CD4-positive, alpha-beta T cell treated with Interleukin-12 subunit alpha and Interleukin-12 subunit beta, for 1 hour (primary cell): ENCODE results near the gene SLC22A23.

Experiments used
- DNase-seq: peaks from one replicate; pipeline ENCODE4 v3.0.0-alpha.2; 2020

The SLC22A23 gene

DNA sequence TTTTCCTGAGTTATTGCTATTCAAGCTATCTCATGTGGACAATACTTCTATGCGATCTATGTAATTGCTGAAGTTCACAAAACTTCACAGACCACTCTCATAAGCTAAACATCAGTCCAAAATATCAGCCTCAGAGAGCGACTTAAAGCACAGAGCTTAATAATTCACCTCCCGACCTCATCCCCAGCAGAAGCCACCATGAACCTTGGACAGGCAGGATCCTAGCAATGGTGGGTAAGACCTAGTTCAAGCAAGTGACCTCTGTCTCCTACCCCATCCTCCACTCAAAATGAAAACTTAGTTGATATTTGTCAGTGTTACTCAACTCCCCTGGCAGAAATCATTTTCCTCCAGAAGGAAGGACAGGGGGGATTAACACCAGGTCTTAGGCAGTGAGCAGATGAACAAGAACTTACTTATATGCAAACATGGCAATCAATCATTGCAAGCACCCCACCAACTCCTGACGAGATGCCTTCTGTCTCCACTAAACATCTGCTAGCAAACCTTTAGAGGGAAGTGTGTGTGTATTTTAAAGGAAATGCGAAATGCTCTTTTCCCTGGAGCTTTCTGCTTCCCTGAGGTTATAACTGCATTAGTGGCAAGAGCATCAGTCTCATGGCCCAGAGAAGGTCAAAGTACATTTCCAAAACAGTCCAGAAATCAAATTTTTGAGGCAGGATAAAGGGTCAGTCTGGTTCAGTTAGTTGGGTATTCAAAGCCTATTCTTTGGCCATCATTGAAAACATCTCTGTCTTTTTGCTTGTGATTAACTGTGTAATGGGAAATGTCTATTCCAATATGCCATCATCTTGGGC is 90.0 kb downstream of the SLC22A23 start:
- DNase-seq: no peak

DNA sequence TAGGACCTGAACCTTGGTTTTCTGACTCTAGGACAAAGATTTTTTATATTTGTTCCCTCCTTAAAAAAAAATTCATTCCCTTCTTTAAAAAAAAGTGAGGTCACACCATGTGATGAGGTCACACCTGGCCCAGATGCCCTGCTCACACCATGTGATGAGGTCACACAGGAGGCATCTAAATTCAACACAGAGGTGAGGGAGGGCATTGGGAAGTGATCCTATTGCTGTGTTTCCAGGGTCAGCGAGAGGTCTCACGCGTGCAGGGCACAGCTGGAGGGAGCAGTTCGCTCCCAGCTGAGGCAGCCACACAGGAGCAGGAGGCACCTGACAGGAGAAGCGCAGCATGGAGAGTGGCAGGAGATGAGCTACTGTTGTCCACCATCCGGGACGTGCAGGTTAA is 92.5 kb downstream of the SLC22A23 start:
- DNase-seq: no peak

DNA sequence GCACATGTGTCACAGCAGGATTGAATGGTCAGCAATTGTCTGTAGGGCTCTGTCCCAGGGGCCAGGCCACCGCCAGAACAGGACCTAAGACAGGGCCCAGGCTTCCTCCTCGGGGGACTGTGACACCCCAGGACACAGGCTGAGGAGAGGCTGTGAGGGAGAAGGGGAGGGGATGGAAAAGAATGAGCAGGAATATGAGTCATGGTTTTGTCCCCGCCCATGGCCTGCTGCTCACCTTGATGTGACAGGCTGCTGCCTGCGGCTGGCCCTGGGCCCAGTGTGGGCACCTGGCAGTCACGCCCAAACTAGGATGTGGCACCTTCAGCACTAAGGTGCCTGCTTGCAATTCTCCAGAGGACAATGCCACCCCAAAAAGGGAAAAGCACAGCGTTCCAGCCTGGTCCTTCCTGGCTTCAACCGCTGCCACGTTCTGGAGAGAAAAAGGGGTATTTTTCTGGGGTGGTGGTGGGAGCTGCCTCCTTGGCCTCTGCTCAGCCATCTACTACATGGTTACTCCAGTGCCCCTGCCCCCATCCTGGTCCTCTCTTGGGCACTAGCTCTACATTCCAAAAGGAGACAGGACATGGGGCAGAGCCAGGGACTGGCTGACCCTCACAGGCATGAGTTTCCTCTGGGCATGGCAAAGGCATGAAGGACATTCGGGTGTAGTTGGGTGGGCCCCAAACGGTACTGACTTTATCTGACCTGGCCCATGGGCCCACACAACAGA is 93.4 kb downstream of the SLC22A23 start:
- DNase-seq: no peak

DNA sequence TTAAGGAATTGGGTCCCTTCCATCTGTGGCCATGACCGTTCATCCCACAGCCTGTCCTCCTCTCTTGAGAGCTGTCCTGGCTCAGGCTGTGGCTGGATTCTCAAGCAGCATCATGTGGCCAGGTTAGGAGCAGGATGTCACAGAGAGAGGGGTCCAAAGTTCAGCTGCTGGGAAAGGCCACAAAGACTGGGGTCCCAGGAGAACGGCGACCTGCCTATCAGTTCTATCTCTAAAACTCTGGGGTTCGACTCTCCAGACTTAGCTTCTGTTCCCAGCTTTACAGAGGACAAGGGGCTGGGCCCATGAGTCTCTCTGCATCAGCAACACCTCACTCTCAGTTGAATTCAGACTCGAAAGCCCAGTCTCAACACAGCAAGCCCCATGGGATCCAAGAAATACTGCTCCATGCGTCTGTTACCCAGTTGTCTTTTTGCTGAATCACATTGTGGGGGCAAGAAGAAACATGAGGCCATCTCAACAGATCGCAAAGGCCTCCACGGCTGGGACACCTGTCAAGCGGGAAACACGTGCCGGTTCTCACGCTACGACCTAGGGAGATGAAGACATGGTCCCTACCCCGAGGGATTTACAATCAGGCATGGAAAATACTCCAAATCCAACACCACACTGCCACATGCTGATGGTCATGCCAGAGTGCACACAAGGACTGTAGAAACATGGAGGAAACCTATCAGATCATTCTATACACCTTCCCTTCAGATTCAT is 95.4 kb downstream of the SLC22A23 start:
- DNase-seq: no peak

DNA sequence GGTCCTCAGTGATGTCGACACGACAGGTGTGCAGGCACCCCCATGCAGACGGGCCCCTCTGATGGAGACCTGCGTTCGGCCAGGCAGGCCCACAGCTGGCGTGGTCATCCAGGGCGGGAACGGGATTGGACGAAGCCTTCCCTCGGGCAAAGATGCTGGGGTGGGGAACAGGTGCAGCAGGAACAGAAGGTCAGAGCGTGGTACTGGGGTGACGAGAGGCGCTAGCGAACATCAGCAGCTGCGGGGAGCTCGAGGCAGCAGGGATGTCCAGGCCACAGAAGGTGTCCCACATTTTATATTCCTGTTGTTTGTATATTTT is 96.2 kb downstream of the SLC22A23 start:
- no peak for DNase-seq

DNA sequence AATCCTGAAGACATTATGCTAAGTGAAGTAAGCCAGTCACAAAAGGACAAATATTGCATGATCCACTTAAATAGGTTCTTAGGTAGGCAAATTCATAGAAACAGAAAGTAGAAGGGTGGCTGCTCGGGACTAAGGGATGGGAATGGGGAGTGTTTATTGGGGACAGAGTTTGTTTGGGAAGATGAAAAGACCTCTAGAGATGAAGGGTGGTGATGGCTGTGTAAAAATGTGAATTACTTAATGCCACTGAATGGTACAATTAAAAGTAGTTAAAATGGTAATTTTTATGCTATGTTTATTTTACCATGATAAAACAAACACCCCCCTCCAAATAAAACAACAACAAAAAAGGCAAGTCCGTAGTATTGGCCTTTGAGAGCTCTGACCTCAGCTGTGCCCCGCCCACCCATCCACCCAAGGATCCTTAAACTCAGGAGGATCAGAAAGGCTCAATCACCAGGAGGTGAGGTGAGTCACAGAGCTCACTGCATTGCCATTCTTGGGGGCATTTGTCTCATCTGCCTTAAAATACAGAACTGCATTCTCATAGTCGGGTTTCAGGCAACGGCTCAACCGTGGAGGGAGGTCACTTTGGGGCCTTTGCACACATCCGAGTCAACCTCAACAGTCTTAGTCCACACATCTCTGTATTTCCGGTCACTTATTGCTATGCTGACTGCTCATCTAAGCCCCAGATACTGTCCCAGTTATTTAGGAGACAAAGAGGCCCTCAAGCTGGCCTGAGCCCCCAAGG is 96.7 kb downstream of the SLC22A23 start:
- DNase-seq: no peak

DNA sequence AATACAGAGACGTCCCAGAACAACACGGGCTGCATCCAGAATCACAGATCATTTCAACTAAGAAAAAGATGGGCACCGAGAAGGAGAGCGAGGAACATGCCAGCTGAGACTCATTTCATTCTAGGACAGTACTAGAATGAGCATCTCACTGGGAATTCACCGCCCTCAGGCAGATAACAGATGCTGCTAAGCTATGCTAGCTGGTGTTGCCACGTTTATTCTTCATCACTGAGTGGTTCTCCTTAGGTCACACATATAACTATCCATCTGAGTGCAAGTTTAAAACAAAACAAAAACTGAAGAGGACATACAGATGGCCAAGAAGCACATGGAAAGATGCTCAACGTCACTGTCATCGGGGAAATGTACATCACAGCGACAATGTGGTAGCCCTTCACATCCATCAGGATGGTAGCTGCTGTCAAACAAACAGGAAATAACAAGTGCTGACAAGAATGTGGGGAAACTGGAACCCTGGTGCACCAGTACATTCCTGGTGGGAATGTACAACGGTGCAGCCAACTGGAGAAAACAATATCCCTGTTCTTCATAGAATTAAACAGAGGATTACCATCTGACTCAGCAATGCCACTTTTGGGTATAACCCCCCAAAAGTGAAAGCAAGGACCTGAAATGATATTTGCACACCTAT is 97.6 kb downstream of the SLC22A23 start:
- no peak for DNase-seq

DNA sequence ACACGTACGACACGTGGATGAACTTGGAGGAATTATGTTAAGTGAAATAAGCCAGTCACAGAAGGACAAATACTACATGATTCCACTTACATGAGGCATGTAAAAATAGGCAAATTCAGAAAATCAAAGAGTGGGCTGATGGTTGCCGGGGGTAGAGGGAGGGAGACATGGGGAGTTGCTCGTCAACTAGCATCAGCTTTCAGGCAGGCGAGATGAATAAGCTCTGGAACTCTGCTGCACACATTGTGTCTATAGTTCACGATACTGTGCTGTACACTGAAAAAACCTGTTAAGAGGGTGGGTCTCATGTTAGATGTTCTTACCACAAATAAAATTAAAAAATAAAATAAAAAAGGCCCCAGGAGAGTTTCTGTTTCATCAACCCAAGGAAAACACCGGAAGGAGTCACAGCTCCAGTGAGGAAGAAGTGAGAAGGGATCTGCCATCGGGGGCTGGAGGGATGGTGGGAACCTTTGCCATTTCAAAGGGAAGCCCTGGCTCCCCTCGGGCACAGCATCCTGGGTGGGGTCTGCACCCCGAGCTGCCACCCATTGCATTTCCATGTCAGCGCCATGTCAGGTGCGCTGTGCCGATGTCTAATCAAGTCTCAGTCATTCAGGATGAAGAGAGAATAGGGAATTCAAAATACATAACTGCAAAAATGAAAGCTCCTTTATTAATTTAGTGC is 98.3 kb downstream of the SLC22A23 start:
- no peak for DNase-seq

DNA sequence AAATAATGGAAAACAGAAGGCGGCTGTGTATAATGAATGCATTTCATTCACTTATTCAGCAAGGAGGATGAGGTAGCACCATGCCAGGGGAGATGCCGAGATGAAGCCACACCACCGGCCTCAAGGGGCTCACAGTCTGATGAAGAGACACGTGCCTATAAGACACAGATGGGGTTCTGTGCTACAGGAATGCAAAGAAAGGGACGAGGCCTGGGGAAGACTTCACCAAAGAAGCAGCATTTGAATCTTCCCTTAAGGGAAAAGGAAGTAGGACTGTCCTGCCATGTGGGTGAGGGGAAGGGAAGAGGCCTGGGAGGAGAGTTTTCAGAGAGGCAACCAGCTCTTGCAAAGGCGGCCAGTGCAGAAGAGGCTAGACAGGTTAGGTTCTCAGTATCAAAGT is 99.2 kb downstream of the SLC22A23 start:
- DNase-seq: no peak

DNA sequence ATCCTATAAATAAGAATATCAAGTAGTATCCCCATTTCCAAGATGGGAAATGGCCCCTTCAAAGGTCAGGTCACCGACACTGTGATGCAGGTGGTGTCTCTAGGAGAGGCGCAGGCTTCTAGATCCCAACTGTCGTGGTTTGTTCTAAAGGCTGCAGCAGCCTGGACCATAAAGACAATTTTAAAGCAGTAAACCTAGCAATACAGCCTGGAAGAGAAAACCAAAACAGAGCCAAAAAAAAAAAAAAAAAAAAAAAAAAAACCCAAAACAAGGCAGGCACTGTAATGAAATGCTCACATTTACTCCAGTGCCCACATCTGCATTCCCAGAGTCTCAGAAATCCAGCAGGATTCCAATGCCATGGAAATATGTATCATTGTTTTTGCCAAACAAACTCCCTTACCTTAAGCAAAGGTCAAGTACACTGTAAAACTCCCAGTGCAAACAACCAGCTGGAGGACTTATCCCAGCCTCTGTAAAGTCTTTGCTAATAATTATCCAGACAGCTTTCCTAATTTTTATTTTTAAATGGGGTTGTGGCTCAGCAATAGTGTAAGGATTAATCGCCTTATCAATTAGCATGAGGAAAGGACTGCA is 99.9 kb downstream of the SLC22A23 start:
- DNase-seq: no peak

DNA sequence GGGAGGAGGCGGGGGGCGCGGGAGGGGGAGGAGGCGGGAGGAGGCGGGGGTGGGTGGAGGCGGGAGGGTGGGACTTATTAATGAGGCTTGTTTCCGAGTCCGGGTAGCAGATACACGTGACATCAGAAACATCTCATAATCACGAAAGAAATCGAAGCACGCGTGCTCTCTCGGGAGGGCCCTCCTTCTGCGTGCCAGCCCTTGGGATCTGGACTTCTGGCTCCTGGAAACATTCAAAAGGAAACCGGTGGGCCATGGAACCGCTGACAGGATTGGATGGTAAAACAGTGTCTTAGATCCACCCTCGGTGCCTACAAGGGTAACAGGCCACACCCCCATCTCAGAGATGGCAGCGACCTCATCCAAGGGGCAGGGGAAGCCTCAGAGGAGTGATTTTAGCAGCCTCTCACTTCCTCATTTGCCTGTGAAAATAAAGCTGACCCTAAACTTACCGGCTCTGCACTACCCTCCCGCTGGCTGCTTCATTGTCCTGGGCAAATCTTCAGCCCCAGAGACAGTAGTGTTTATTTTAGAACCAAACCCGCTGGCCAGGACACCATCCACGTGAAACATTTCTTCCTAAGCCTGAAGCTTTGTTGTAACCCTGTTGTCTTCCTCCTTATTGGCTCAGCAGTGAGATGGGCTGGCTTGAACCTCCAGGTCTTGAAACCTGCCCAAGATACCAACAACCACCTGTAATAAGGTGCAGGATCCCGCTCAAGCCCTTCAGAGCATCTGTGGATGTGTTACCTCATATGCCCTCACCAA is 100.6 kb downstream of the SLC22A23 start:
- peak; percentile 71 for DNase-seq

DNA sequence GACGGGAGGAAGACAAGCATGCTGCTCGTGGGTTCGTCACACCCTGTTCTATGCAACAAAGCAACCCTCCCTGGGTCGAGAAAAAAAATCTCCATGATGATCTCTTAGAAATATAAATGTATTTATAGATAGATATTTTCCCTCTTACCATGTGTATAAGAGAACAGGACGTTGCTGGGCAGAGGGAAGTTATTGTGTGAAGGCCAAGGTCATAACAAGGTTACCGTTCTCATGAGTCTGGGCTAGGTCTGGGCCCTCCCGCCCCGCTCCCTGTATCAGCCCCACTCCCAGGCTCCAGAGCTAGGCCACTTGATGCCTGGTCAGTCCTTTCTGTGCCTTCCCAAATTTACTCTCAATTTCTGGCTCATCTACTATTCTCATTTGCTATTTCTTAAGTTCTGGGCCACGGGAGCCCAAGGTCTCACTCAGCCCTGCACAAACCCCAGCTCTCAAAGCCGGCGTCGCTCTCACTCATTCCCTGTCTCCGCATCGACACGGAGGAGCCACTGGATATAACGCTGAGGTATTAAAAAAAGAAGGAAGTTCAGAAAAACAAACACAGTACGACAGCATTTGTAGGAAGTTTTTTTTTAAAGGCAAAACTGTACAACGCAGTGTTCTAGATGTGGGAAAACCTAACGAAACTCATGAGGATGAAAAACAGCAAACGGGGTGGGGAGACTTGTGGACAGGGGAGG is 101.3 kb downstream of the SLC22A23 start:
- DNase-seq: peak; percentile 53

DNA sequence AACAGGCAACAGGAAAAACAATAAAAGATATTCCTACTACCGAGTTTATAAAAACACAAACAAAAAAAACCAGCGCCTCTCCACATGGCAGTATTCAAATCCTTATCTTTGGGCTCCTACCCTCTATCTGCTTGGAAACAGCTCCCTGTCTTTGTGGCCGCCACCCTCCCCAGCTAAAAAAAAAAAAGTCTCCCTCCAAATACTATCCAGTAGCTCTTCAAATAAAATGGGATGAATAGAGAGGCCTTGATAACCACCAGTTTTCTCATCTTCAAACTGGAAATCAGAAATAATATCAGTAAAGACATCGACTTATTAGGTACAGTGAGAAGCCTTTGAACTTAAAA is 101.9 kb downstream of the SLC22A23 start:
- no peak for DNase-seq

DNA sequence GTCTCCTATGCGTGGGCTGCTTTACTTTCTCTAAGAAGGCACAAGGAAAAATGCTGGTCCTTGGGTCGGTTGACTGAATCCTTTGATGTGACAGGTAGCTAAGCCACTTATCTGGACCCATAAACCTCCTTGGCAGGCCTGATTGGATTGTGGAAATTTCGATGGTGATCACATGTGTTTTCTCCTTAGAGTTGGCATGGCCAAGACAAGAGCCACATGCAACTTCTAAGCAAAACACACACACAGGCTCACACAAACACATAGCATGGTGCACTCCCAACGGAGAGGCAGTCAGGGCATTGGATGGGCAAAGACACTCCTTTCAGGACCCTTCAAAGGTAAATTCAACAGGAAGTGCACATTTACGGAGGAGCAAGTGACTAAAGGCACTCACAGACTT is 102.9 kb downstream of the SLC22A23 start:
- DNase-seq: no peak

DNA sequence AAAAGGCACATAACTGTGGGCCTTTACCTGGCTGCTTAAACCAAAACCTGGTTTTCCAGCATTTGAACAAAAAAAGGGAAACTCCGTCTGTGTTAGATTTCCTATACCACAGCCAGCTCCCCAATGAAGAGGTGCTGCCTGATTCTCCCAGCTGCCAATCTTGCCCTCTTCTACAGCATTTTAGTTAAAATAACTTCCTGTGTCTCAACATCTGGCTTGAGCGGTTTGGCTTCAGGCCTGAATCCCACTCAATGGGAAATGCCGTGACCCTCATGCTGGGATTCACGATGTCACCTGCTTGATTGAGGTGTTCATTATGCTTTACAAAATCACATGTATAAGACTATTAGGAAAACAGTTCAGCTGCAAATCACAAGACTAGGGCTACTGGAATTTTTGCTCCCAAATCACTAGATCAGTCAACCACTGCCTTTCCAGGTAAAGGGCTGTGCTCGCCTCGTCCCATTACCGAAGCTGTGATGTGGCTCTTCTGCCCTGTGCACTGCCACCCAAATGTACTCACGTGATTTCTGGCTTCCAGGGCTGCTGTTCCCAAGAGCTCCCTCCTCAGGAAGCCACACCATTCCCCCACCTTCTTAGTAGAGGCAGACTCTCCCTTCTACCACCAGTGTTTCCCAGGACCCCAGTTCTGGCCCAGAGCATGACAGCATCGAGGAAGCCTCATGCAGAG is 103.5 kb downstream of the SLC22A23 start:
- no peak for DNase-seq

DNA sequence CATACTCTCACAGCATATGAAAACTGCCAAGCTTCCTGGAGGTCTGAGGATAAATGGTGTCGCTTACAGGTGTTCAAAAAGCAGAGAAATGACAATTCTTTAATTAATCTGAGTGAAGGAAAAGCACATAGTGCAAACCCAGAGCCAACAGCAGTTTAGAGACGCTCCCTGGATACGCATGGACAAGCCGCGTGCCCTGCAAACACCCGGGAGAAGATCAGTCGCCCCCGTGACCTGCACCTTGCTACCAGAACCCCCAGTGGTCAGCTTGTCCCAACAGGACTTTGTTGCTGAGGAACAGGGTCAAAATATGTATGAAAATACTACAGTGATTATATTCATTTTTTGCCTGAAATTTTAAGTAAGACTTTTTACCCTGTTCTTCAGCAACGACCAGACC is 104.2 kb downstream of the SLC22A23 start:
- no peak for DNase-seq

DNA sequence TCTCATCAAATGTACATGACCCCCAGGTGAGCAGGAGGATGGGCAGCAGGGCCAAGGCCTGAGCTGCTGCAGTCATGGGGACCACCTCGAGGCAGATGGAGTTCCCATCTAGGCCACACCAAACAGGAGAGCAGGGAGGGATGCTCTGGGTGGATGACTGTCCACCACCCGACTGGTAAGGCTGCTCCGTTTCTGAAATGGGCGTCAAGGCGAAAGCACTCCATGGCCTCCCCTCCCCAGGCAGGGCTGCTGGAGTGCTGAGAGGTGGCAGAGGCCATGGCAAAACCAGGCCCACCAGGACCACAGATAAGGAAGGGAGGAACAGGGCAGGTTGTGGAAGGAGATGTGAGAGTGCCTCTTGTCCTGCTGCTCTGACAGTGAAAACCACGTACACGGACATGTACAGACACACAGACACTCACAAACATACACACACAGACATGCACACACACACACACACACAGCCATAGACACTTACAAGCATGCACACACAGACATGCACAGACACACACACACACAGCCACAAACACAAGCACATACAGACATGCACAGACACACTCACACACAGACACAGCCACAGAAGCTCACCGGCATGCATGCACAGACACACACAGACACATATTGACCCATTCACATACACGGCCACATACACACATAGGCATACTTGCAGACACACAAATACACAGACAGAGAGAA is 104.9 kb downstream of the SLC22A23 start:
- DNase-seq: no peak

DNA sequence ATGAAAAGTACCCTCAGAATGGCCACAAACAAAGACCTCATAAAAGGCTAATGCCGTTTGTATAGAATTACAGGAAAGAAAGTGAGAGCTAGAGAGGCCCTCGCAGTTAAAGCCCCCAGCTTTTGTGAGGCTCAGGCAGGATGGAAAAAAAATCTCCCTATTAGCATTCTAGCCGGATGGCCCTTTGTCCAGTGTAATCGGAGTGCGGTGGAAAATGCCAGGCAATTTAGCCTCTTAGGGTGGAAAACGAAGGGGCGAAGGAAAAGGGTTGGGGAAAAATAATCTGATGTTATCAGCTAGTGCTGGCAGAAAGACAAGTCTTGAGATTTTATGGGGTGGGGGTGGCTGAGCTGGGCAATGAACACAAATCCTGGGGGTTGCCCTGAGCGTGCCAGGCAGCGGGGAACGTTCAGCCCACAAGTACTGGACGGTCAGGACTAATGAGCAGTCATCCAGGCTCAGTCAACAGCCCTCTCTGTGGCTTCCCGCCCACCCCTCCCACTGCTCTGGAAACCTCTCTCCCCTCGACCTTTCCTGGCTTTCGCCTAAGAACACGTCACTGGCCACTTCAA is 105.7 kb downstream of the SLC22A23 start:
- no peak for DNase-seq
